HL-60 (cell line): ENCODE results near the gene LMBR1.

Source experiments
- DNase-seq, 2 experiments: peaks; one replicate each; pipeline ENCODE4 v3.0.0-alpha.2; 2010 to 2020; ENCODE audit warnings: low read depth in 1 of 2, low spot score in 1 of 2
- H3K27ac ChIP-seq: fragments of 250-450 bp; sonication (Bioruptor Pico); replicated peaks from 2 replicates; pipeline ENCODE4 v1.5.1; 2020; ENCODE audit warnings: mild to moderate bottlenecking, moderate library complexity
- H3K27me3 ChIP-seq: fragments of 250-450 bp; sonication (Bioruptor Pico); 2 replicates; pipeline ENCODE4 v1.5.1; 2021; ENCODE audit warnings: mild to moderate bottlenecking, moderate library complexity; ENCODE audit not compliant: insufficient read depth, poor library complexity, severe bottlenecking
- H3K4me3 ChIP-seq: replicated peaks from 2 replicates; pipeline ENCODE4 v1.5.1; 2011; ENCODE audit warnings: mild to moderate bottlenecking, control low read depth, low read length; ENCODE audit not compliant: insufficient read depth
- GABPA ChIP-seq: IDR thresholded peaks from 2 replicates; pipeline ENCODE4 v1.6.1; 2012; ENCODE audit warnings: low read depth
- POLR2AphosphoS5 ChIP-seq: IDR thresholded peaks from 2 replicates; pipeline ENCODE4 v1.6.1; 2012; ENCODE audit warnings: low read depth
- SPI1 ChIP-seq: IDR thresholded peaks from 2 replicates; pipeline ENCODE4 v1.6.1; 2012; ENCODE audit warnings: low read depth, mild to moderate bottlenecking, borderline replicate concordance
- TF ChIP-seq, protein P1 (sequence below): IDR thresholded peaks from 2 replicates; pipeline ENCODE4 v1.6.1; 2012; ENCODE audit warnings: low read depth; ENCODE audit not compliant: insufficient replicate concordance
- TF ChIP-seq, protein P2 (sequence below): IDR thresholded peaks from one replicate; pipeline ENCODE4 v1.5.1; 2011; ENCODE audit warnings: low read length, control low read depth, inconsistent platforms; ENCODE audit not compliant: insufficient read depth

Gene LMBR1

DNA sequence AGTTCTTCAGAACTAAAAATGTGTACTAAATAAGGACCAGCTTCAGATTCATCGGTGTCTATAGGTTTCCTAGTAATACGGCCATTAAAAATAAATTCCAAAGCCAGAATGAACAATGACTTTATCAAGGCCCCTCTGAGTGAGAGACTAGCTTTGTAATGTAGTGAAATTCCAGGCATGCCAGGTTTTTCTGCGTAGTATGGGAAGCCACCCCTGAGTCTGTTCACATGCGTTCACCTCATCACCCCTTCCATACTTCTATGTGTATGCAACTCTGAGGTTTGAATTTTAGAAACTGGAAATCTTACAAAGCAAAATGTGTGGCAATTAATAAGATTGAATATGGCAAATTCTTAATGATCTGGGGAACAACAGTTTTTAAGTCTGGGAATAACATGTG lies 227.9 kb downstream of the LMBR1 start:
- no peak for TF ChIP-seq SPI1
- TF ChIP-seq, protein P1, sequence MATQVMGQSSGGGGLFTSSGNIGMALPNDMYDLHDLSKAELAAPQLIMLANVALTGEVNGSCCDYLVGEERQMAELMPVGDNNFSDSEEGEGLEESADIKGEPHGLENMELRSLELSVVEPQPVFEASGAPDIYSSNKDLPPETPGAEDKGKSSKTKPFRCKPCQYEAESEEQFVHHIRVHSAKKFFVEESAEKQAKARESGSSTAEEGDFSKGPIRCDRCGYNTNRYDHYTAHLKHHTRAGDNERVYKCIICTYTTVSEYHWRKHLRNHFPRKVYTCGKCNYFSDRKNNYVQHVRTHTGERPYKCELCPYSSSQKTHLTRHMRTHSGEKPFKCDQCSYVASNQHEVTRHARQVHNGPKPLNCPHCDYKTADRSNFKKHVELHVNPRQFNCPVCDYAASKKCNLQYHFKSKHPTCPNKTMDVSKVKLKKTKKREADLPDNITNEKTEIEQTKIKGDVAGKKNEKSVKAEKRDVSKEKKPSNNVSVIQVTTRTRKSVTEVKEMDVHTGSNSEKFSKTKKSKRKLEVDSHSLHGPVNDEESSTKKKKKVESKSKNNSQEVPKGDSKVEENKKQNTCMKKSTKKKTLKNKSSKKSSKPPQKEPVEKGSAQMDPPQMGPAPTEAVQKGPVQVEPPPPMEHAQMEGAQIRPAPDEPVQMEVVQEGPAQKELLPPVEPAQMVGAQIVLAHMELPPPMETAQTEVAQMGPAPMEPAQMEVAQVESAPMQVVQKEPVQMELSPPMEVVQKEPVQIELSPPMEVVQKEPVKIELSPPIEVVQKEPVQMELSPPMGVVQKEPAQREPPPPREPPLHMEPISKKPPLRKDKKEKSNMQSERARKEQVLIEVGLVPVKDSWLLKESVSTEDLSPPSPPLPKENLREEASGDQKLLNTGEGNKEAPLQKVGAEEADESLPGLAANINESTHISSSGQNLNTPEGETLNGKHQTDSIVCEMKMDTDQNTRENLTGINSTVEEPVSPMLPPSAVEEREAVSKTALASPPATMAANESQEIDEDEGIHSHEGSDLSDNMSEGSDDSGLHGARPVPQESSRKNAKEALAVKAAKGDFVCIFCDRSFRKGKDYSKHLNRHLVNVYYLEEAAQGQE = no peak
- no peak for TF ChIP-seq GABPA
- TF ChIP-seq, protein P2, sequence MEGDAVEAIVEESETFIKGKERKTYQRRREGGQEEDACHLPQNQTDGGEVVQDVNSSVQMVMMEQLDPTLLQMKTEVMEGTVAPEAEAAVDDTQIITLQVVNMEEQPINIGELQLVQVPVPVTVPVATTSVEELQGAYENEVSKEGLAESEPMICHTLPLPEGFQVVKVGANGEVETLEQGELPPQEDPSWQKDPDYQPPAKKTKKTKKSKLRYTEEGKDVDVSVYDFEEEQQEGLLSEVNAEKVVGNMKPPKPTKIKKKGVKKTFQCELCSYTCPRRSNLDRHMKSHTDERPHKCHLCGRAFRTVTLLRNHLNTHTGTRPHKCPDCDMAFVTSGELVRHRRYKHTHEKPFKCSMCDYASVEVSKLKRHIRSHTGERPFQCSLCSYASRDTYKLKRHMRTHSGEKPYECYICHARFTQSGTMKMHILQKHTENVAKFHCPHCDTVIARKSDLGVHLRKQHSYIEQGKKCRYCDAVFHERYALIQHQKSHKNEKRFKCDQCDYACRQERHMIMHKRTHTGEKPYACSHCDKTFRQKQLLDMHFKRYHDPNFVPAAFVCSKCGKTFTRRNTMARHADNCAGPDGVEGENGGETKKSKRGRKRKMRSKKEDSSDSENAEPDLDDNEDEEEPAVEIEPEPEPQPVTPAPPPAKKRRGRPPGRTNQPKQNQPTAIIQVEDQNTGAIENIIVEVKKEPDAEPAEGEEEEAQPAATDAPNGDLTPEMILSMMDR = no peak
- no peak for TF ChIP-seq POLR2AphosphoS5
- DNase-seq = no peak
- no peaks in the 10 kb centered on the region for H3K27me3 ChIP-seq
- H3K4me3 ChIP-seq = no peak overlapping the region
- H3K27ac ChIP-seq = no peak overlapping the region

DNA sequence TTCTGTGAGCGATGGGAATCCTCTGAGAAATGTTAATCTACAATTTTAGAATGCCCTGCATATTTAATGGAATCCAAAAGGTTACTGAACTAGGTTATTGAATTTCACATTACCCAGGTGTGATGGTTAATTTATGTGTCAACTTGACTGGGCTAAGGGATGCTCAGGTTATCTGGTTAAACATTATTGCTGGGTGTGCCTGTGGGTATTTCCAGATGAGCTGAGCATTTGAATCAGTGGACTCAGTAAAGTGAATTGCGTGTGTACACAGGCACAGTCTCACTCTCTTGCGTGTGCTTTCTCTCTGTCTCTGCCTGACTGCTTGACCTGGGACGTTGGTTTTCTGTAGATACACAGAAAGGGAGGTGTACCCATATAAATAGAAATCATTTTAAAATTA lies 230.7 kb downstream of the LMBR1 start:
- no peak for DNase-seq
- no peak for TF ChIP-seq SPI1
- no peak for TF ChIP-seq POLR2AphosphoS5
- no peak for TF ChIP-seq GABPA
- TF ChIP-seq, protein P1 = no peak
- Histone ChIP-seq H3K4me3 (no peak overlapping the region), H3K27ac (no peak overlapping the region), H3K27me3 (no peaks in the 10 kb centered on the region)

DNA sequence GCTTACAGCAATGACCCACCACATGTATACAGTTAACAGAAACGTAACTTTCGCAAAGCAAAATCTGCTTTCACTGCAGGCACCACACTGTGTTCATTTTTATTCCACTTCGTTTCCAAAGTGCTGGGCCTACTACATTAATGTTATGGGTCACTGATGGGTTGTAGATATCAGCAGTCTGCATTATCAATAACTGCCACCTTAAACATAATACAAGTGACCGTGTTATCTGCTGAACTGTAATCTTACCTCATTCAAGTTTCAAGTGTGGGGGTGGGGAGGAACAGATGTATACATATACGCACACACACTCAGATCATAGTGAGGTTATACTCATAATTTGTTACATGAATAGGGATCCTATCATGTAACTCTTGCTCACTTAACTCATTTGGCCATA lies 231.3 kb downstream of the LMBR1 start:
- no peaks in the 10 kb centered on the region for H3K27me3 ChIP-seq
- H3K27ac ChIP-seq = no peak overlapping the region
- TF ChIP-seq, protein P1 = no peak
- TF ChIP-seq, protein P2 = no peak
- TF ChIP-seq GABPA (no peak), POLR2AphosphoS5 (no peak), SPI1 (no peak)
- no peak overlapping the region for H3K4me3 ChIP-seq
- no peak for DNase-seq
